ENCODE results near the gene KEL. TPM values are rescaled to one million over a fixed set of nuclear protein-coding genes. Genes with fewer than 3 reads are reported as not detected.

Gene KEL
- not detected in 2 replicates for total RNA-seq

GRCh38 chr7:142961973-142962926, at the start of gene KEL:
TSS of gene KEL (minus strand) at chr7:142962363. CDS start at chr7:142962206, 157 bp downstream.

GRCh38 chr7:142939226-142939910, 22.8 kb downstream of the KEL start, which contains the start of gene LLCFC1:
TSS of gene LLCFC1 (plus strand) at chr7:142939484. CDS start at chr7:142939622, 138 bp downstream.

GRCh38 chr7:142933624-142934023, 28.5 kb downstream of the KEL start, which contains the start of gene TRPV5:
TSS of gene TRPV5 (minus strand) at chr7:142933746. CDS start at chr7:142933459, 287 bp downstream.

Other genes starting within 250 kb of the KEL start
- gene PRSS1, start 212.9 kb downstream of the KEL start, total RNA-seq: not detected in 2 replicates
- gene PRSS2, start 191.4 kb downstream of the KEL start, total RNA-seq: not detected in 2 replicates
- gene EPHB6, start 107.3 kb downstream of the KEL start, total RNA-seq: under 0.01 TPM in 1 of 2 replicates, not detected in the other
- gene TRPV6, start 76.6 kb downstream of the KEL start, total RNA-seq: not detected in 2 replicates
- gene TRPV5, start 28.6 kb downstream of the KEL start, total RNA-seq: not detected in 2 replicates
- not detected in 2 replicates for gene LLCFC1, start 22.9 kb downstream of the KEL start, total RNA-seq
- gene OR9A2, start 64.8 kb upstream of the KEL start, total RNA-seq: not detected in 2 replicates
- not detected in 2 replicates for gene OR6V1, start 90.0 kb upstream of the KEL start, total RNA-seq
- not detected in 2 replicates for gene PIP, start 169.7 kb upstream of the KEL start, total RNA-seq
- gene TAS2R39, start 221.1 kb upstream of the KEL start, total RNA-seq: not detected in 2 replicates

Measured in dermis lymphatic vessel endothelial cell (primary cell).